ENCODE results near the gene UBE2K. TPM values are rescaled to one million over a fixed set of nuclear protein-coding genes. Genes with fewer than 3 reads are reported as not detected.

The UBE2K gene
- total RNA-seq, 1 experiment from 2014 or later, result 126 TPM

DNA sequence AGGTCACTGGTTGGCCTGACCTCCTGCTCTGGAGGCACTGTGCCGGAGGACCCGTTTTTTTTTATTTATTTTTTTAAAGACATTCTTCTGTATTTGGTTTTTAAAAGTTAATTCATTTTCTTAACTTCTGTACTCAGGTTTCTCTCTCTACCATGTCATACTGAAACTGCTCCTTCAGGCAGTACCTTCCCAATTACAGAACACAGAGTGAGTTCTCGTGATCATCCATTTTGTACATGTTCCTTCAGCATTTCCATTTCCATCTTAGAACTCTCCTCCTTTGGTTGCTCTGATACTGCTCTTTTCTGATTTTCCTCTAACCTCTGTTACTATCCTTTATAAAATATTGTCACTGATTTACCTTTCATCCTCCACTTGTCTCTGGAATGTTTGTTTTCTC lies 17.9 kb downstream of the UBE2K start:
- TF ChIP-seq, protein P1, sequence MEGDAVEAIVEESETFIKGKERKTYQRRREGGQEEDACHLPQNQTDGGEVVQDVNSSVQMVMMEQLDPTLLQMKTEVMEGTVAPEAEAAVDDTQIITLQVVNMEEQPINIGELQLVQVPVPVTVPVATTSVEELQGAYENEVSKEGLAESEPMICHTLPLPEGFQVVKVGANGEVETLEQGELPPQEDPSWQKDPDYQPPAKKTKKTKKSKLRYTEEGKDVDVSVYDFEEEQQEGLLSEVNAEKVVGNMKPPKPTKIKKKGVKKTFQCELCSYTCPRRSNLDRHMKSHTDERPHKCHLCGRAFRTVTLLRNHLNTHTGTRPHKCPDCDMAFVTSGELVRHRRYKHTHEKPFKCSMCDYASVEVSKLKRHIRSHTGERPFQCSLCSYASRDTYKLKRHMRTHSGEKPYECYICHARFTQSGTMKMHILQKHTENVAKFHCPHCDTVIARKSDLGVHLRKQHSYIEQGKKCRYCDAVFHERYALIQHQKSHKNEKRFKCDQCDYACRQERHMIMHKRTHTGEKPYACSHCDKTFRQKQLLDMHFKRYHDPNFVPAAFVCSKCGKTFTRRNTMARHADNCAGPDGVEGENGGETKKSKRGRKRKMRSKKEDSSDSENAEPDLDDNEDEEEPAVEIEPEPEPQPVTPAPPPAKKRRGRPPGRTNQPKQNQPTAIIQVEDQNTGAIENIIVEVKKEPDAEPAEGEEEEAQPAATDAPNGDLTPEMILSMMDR (IDR thresholded peaks at IDR 0.05 in 2 of 3, conservative IDR thresholded peaks at IDR 0.05 in 1 of 3; ENCODE audit: borderline replicate concordance in 1 of 3, insufficient read depth in 1 of 3, low read depth in 2 of 3, low read length in 2 of 3), result no peak
- TF ChIP-seq, protein P2, sequence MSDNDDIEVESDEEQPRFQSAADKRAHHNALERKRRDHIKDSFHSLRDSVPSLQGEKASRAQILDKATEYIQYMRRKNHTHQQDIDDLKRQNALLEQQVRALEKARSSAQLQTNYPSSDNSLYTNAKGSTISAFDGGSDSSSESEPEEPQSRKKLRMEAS (IDR thresholded peaks at IDR 0.05), result no peak
- TF ChIP-seq, protein P3, sequence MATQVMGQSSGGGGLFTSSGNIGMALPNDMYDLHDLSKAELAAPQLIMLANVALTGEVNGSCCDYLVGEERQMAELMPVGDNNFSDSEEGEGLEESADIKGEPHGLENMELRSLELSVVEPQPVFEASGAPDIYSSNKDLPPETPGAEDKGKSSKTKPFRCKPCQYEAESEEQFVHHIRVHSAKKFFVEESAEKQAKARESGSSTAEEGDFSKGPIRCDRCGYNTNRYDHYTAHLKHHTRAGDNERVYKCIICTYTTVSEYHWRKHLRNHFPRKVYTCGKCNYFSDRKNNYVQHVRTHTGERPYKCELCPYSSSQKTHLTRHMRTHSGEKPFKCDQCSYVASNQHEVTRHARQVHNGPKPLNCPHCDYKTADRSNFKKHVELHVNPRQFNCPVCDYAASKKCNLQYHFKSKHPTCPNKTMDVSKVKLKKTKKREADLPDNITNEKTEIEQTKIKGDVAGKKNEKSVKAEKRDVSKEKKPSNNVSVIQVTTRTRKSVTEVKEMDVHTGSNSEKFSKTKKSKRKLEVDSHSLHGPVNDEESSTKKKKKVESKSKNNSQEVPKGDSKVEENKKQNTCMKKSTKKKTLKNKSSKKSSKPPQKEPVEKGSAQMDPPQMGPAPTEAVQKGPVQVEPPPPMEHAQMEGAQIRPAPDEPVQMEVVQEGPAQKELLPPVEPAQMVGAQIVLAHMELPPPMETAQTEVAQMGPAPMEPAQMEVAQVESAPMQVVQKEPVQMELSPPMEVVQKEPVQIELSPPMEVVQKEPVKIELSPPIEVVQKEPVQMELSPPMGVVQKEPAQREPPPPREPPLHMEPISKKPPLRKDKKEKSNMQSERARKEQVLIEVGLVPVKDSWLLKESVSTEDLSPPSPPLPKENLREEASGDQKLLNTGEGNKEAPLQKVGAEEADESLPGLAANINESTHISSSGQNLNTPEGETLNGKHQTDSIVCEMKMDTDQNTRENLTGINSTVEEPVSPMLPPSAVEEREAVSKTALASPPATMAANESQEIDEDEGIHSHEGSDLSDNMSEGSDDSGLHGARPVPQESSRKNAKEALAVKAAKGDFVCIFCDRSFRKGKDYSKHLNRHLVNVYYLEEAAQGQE (IDR thresholded peaks at IDR 0.05; ENCODE audit: low read depth), result no peak
- TF ChIP-seq SIN3A (IDR thresholded peaks at IDR 0.05; ENCODE audit: low read depth) (no peak), RAD21 (IDR thresholded peaks at IDR 0.05; ENCODE audit: low read depth) (no peak), YY1 (IDR thresholded peaks at IDR 0.05; ENCODE audit: extremely low read depth, insufficient replicate concordance, low read depth, low read length) (no peak), POLR2AphosphoS5 (IDR thresholded peaks at IDR 0.05; ENCODE audit: low read depth, low read length) (no peak), TCF7L2 (IDR thresholded peaks at IDR 0.05; ENCODE audit: borderline replicate concordance, extremely low read depth, insufficient read depth, insufficient read length) (no peak), ZNF274 (IDR thresholded peaks at IDR 0.05; ENCODE audit: low read depth, low read length) (no peak), CEBPB (IDR thresholded peaks at IDR 0.05; ENCODE audit: low read depth) (no peak), SP1 (IDR thresholded peaks at IDR 0.05; ENCODE audit: low read depth) (no peak), ZFX (IDR thresholded peaks at IDR 0.05) (no peak), JUND (IDR thresholded peaks at IDR 0.05) (no peak), POLR2A (IDR thresholded peaks at IDR 0.05; ENCODE audit: borderline replicate concordance, extremely low read depth, insufficient read depth, insufficient read length) (no peak), CBX3 (IDR thresholded peaks at IDR 0.05; ENCODE audit: low read depth) (no peak), FOSL1 (IDR thresholded peaks at IDR 0.05; ENCODE audit: low read depth) (no peak), EZH2phosphoT487 (IDR thresholded peaks at IDR 0.05; ENCODE audit: borderline replicate concordance) (no peak)
- TF ChIP-seq, protein P4, sequence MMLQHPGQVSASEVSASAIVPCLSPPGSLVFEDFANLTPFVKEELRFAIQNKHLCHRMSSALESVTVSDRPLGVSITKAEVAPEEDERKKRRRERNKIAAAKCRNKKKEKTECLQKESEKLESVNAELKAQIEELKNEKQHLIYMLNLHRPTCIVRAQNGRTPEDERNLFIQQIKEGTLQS (IDR thresholded peaks at IDR 0.05), result no peak
- TF ChIP-seq, protein P5, sequence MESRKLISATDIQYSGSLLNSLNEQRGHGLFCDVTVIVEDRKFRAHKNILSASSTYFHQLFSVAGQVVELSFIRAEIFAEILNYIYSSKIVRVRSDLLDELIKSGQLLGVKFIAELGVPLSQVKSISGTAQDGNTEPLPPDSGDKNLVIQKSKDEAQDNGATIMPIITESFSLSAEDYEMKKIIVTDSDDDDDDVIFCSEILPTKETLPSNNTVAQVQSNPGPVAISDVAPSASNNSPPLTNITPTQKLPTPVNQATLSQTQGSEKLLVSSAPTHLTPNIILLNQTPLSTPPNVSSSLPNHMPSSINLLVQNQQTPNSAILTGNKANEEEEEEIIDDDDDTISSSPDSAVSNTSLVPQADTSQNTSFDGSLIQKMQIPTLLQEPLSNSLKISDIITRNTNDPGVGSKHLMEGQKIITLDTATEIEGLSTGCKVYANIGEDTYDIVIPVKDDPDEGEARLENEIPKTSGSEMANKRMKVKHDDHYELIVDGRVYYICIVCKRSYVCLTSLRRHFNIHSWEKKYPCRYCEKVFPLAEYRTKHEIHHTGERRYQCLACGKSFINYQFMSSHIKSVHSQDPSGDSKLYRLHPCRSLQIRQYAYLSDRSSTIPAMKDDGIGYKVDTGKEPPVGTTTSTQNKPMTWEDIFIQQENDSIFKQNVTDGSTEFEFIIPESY (IDR thresholded peaks at IDR 0.05; ENCODE audit: extremely low read depth, insufficient replicate concordance, low read length), result no peak
- RAD21 ChIA-PET (ENCODE audit: low non-redundant PET in 1 of 2, low total read pairs in 2 of 2, uncharacterized antibody in 2 of 2, unreplicated experiment in 2 of 2), result no interaction called here
- Histone ChIP-seq H3K9me2 (ENCODE audit: insufficient read depth) (no peaks in the 10 kb centered on the region), H2AFZ (ENCODE audit: low read depth, low read length, poor library complexity, severe bottlenecking) (no peak overlapping the region), H3K4me3 (replicated peaks in 1 of 2; ENCODE audit: low read depth in 1 of 2, low read length in 2 of 2) (no peak overlapping the region), H3K4me2 (ENCODE audit: low read length) (no peak overlapping the region), H3K79me2 (ENCODE audit: insufficient read depth, low read length) (peaks cover 97% of the 10 kb centered on the region), H3K9me3 (ENCODE audit: control insufficient read depth in 1 of 2, insufficient read depth in 1 of 2, low read depth in 1 of 2, low read length in 2 of 2) (no peaks in the 10 kb centered on the region), H3K9ac (ENCODE audit: low read length) (no peak overlapping the region), H4K20me1 (ENCODE audit: insufficient read depth) (peaks cover 36% of the 10 kb centered on the region), H3K27ac (ENCODE audit: low read depth, low read length) (no peak overlapping the region), H3K27me3 (ENCODE audit: insufficient read depth, low read length) (no peaks in the 10 kb centered on the region), H3K4me1 (ENCODE audit: control insufficient read depth in 1 of 2, insufficient read depth in 2 of 2, low read length in 2 of 2) (peaks cover 4 to 6% of the 10 kb centered on the region in 2 experiments; a peak in 2 of 4 replicates), H3K36me3 (ENCODE audit: control insufficient read depth in 1 of 2, insufficient read depth in 2 of 2, low read length in 2 of 2) (peaks cover 2 to 9% of the 10 kb centered on the region in 2 experiments; a peak in 1 of 4 replicates)
- intact Hi-C loops (cut with micrococcal nuclease), result no loop called here
- DNase-seq (ENCODE audit: low read depth, low spot score) (no peak), ATAC-seq (no peak)
- no TSS peak for BruUV-seq (replicated peaks)
- POLR2A ChIA-PET, result no interaction called here
- CTCF ChIA-PET, result no interaction called here
